ENCODE results near the gene ZNF32. TPM values are rescaled to one million over a fixed set of nuclear protein-coding genes. Genes with fewer than 3 reads are reported as not detected.
A peak's percentile ranks its signal among the peaks of the same experiment; 100 is the strongest.

The ZNF32 gene
- total RNA-seq, result 37.7 and 39.9 TPM in 2 replicates
- long read RNA-seq, transcript ZNF32-202 (3 exons, 1,201 nt), result minor isoform, 5 of 52 reads
- long read RNA-seq, transcript ZNF32-201 (3 exons, 1,137 nt), result major isoform, 30 of 52 reads
- long read RNA-seq, partial matches to known transcripts, result 3 of 52 reads
- long read RNA-seq, other reads (novel, unspliced or antisense), result 14 of 52 reads

DNA sequence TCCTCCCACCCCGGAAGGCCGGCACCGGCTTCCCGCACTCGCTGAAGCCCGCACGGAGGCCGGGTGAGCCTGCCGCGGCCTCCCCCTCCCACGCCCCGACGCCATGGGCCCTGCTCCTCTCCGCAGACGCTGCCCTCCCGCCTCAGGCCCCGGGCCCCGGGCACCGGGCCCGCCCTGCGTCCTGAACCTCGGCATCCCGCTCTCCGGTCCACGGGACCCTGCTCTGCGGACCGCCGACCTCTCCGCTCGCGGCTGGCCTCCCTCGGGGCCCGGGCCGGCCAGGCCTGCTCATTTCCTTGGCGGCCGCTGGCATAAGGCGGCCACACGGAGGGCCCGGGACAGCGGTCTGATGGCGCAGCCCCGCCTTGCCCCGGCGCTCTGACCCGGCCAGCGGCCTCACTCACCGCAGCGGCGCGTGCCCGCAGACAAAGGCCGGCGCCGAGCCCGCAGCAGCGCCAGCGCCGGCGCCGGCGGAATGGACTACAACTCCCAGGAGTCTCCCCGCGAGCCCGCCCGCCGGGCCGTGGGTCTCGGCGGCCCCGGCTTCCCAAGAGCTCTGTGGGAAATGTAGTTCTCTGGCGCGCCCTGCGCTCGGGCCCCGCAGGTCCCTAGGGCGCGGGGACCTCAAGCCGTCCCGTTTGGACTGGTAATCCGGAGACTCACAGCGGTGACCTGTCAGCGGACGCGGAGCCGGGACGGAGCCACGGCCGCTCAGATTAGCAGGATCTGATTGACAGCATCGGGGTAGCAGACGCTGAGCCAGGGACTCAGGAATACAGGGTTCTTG lies at the start of gene ZNF32:
Gene ZNF32 (minus strand): TSS at position 484 of the 787 bp plus-strand sequence. CDS start 2,748 bp downstream, outside the sequence.
- Mint-ChIP-seq H3K27ac (ENCODE audit: unreplicated experiment) (peak within 1 kb of the TSS; percentile 98), H3K4me1 (peaks cover 27% of the 10 kb centered on the region), H3K4me3 (peak within 1 kb of the TSS; percentile 94), H3K9me3 (peaks cover 28% of the 10 kb centered on the region), H3K27me3 (ENCODE audit: low read depth) (peaks cover 4% of the 10 kb centered on the region), H3K36me3 (ENCODE audit: low read depth) (peaks cover 49% of the 10 kb centered on the region)
- DNase-seq (ENCODE audit: low read depth, low spot score), result peak; percentile 76
- TF ChIP-seq CTCF (conservative IDR thresholded peaks at IDR 0.05), result no peak

- Mint-ChIP-seq H3K36me3 (ENCODE audit: low read depth) (no peaks in the 10 kb centered on the region), H3K4me3 (no peak overlapping the region), H3K27me3 (ENCODE audit: low read depth) (no peaks in the 10 kb centered on the region), H3K4me1 (peaks cover 8% of the 10 kb centered on the region), H3K9me3 (no peaks in the 10 kb centered on the region), H3K27ac (ENCODE audit: unreplicated experiment) (no peak overlapping the region)
- DNase-seq (ENCODE audit: low read depth, low spot score), result no peak
- no peak for TF ChIP-seq CTCF (conservative IDR thresholded peaks at IDR 0.05)
These were observed 49.5 kb upstream of the ZNF32 start for GRCh38 chr10:43698156-43698555.

GRCh38 chr10:43696909-43697483 lies 48.3 kb upstream of the ZNF32 start:
- H3K4me1 Mint-ChIP-seq, result peaks cover 8% of the 10 kb centered on the region
- TF ChIP-seq CTCF (conservative IDR thresholded peaks at IDR 0.05), result no peak
- no peak overlapping the region for H3K4me3 Mint-ChIP-seq
- no peak for DNase-seq (ENCODE audit: low read depth, low spot score)
- peaks cover 10% of the 10 kb centered on the region for H3K27me3 Mint-ChIP-seq (ENCODE audit: low read depth)
- H3K36me3 Mint-ChIP-seq (ENCODE audit: low read depth), result no peaks in the 10 kb centered on the region
- H3K9me3 Mint-ChIP-seq, result no peaks in the 10 kb centered on the region
- H3K27ac Mint-ChIP-seq (ENCODE audit: unreplicated experiment), result no peak overlapping the region

- Mint-ChIP-seq H3K36me3 (ENCODE audit: low read depth) (no peaks in the 10 kb centered on the region), H3K4me1 (peaks cover 11% of the 10 kb centered on the region), H3K27me3 (ENCODE audit: low read depth) (peaks cover 23% of the 10 kb centered on the region), H3K27ac (ENCODE audit: unreplicated experiment) (no peak overlapping the region), H3K9me3 (no peaks in the 10 kb centered on the region), H3K4me3 (no peak overlapping the region)
- no peak for DNase-seq (ENCODE audit: low read depth, low spot score)
- TF ChIP-seq CTCF (conservative IDR thresholded peaks at IDR 0.05), result no peak
These were observed 47.0 kb upstream of the ZNF32 start for GRCh38 chr10:43695730-43696129.

- TF ChIP-seq CTCF (conservative IDR thresholded peaks at IDR 0.05), result no peak
- Mint-ChIP-seq H3K4me3 (no peak overlapping the region), H3K36me3 (ENCODE audit: low read depth) (no peaks in the 10 kb centered on the region), H3K27ac (ENCODE audit: unreplicated experiment) (no peak overlapping the region), H3K9me3 (no peaks in the 10 kb centered on the region), H3K4me1 (peaks cover 15% of the 10 kb centered on the region), H3K27me3 (ENCODE audit: low read depth) (peaks cover 26% of the 10 kb centered on the region)
- no peak for DNase-seq (ENCODE audit: low read depth, low spot score)
These were observed 46.6 kb upstream of the ZNF32 start for GRCh38 chr10:43695321-43695720.

Measured in neural crest cell (in vitro differentiated cells).